Caco-2 (cell line): ENCODE measurements around the gene IKZF3. TPM values are rescaled to one million over a fixed set of nuclear protein-coding genes. Genes with fewer than 3 reads are reported as not detected.
A peak's percentile ranks its signal among the peaks of the same experiment; 100 is the strongest.

Source experiments
- BruUV-seq: library from RNA; stranded (reverse); fragments of 400-500 nt; replicated peaks from 2 replicates; lab custom pipeline; 2021; lab: Mats Ljungman, UMichigan
- CTCF ChIA-PET: fragments of 300-600 bp; sonication (Branson Sonifier 250); formaldehyde crosslinking; loops from one replicate; lab custom pipeline; 2022; ENCODE audit warnings: antibody characterized with exemption; lab: Charles Lee
- POLR2A ChIA-PET: fragments of 300-600 bp; sonication (Branson Sonifier 250); formaldehyde crosslinking; loops from one replicate; lab custom pipeline; 2022; ENCODE audit warnings: antibody characterized with exemption; lab: Charles Lee
- DNase-seq, 2 experiments: peaks; one replicate each; pipeline versions ENCODE4 v3.0.0 to v3.0.0-alpha.2; 2020 to 2022
- H3K27me3 ChIP-seq: replicated peaks from 2 replicates; pipeline ENCODE4 v1.6.0; 2011; ENCODE audit warnings: low read length; ENCODE audit not compliant: control insufficient read depth, insufficient read depth
- H3K36me3 ChIP-seq: 2 replicates; pipeline ENCODE4 v1.5.1; 2011; ENCODE audit warnings: low read length; ENCODE audit not compliant: control insufficient read depth, insufficient read depth
- H3K4me1 ChIP-seq: fragments of 250-450 bp; sonication (Bioruptor Pico); 2 replicates; pipeline ENCODE4 v1.5.1; 2020; ENCODE audit warnings: mild to moderate bottlenecking
- H3K4me3 ChIP-seq: 2 replicates; pipeline ENCODE4 v1.5.1; 2011; ENCODE audit warnings: low read depth, mild to moderate bottlenecking, control low read depth, low read length
- H3K9me3 ChIP-seq: fragments of 250-450 bp; sonication (Bioruptor Pico); 2 replicates; pipeline ENCODE4 v1.5.1; 2020; ENCODE audit warnings: mild to moderate bottlenecking, moderate library complexity
- H3K27ac Mint-ChIP-seq: one replicate; pipeline ENCODE4 v1.8.0; 2022; ENCODE audit warnings: mixed read lengths; ENCODE audit not compliant: unreplicated experiment
- H3K27me3 Mint-ChIP-seq: one replicate; pipeline ENCODE4 v1.8.0; 2022; ENCODE audit warnings: mixed read lengths; ENCODE audit not compliant: insufficient read depth, unreplicated experiment
- H3K36me3 Mint-ChIP-seq: one replicate; pipeline ENCODE4 v1.8.0; 2022; ENCODE audit warnings: mild to moderate bottlenecking, mixed read lengths; ENCODE audit not compliant: insufficient read depth, unreplicated experiment
- H3K4me1 Mint-ChIP-seq: one replicate; pipeline ENCODE4 v1.8.0; 2022; ENCODE audit warnings: low read depth, mixed read lengths; ENCODE audit not compliant: unreplicated experiment
- H3K4me3 Mint-ChIP-seq: one replicate; pipeline ENCODE4 v1.8.0; 2022; ENCODE audit warnings: mild to moderate bottlenecking, moderate library complexity, mixed read lengths; ENCODE audit not compliant: unreplicated experiment
- H3K9me3 Mint-ChIP-seq: one replicate; pipeline ENCODE4 v1.8.0; 2022; ENCODE audit warnings: mixed read lengths; ENCODE audit not compliant: unreplicated experiment
- CTCF ChIP-seq, 2 experiments: fragments of 200-600 bp in 1 of 2; IDR thresholded peaks; 1 replicate in 1 of 2; 2 replicates in 1 of 2; pipeline versions ENCODE4 v1.5.1 to v1.8.0; 2011 to 2022; ENCODE audit warnings: antibody characterized with exemption in 1 of 2, control low read depth in 1 of 2, inconsistent platforms in 1 of 2, low read depth in 1 of 2, low read length in 1 of 2, mild to moderate bottlenecking in 1 of 2, moderate library complexity in 1 of 2; ENCODE audit not compliant: insufficient read depth in 1 of 2, severe bottlenecking in 1 of 2, unreplicated experiment in 1 of 2
- intact Hi-C: fragments of 100-400 bp; cut with micrococcal nuclease; formaldehyde crosslinking; loops from one replicate; pipeline ENCODE4 v1.10.0; 2022; ENCODE audit not compliant: unreplicated experiment
- total RNA-seq: library from RNA; stranded (reverse); gene quantifications from 2 replicates; pipeline ENCODE4 v1.2.3, GENCODE V29; 2022

IKZF3 gene
- total RNA-seq, 1 experiment from 2014 or later: 2.8 TPM

DNA sequence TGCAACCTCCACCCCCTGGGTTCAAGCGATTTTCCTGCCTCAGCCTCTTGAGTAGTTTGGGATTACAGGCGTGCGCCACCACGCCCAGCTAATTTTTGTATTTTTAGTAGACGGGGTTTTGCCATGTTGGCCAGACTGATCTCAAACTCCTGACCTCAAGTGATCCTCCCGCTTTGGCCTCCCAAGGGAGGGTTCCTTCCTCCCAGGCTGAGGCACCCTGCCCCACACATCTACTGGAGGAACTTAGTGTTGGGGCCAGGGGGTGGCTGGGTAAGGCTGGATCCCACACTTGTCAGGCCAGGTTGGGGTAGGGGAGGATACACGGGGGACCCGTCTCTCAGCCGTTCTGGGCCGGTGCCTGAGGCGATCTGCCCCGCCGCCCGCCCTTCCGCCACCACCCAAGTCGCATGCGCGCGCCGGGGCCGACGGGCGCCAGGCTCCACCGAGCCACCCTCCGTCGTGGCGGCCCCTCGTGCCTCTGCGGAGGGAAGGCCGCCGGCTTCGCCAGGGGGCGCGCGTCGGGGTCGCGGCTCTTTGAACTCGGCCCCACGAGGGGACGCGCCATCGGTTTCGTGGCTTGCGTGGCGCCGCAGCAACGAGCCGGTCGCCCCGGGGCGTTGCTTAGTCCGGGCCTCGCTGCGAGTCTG lies 110.5 kb downstream of the IKZF3 start:
- no TSS peak for BruUV-seq
- POLR2A ChIA-PET: interaction anchor here (0.7 to 1.8 kb wide), 5 partner anchors 14 to 216 kb away, joined by 3 to 12 read pairs (median 4); partner anchors contain the start of genes ERBB2 and MIEN1
- H3K36me3 Mint-ChIP-seq: no peaks in the 10 kb centered on the region

DNA sequence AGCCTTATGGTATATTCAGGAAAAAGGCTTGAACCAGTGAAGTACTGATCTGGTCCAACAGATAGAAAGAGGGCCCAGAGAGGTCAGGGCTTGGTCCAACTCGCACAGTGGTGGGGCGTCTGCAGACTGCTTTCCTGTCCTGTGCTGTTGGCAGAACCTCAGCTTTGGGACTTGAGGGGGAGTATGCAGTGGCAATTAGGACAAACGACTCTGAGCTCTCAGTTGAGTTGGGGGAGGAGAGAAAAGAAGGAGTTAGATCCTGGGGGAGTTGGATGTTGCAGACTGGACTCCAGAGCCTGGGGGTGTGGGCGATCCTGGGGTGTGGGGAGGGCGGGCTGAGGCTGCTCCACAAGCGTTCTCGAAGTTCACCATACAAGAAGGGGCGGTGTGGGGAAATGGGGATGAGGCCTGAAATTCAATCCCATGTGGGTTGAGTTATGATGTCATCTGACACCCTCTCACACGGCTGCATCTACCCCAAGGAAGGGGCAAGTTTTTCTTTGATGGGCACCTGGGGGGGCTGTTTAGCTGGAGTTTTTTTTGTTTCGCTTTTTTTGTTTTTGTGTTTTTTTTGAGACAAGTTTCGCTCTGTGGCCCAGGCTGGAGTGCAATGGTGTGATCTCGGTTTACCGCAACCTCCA lies 111.8 kb downstream of the IKZF3 start:
- ChIA-PET POLR2A (no interaction called here), CTCF (interaction anchor here (0.7 to 1.5 kb wide), 3 partner anchors 20 to 64 kb away, joined by 3 to 5 read pairs (median 4); partner anchors contain the start of genes ERBB2 and PGAP3)
- Mint-ChIP-seq H3K4me1 (peaks cover 8% of the 10 kb centered on the region), H3K27ac (no peak overlapping the region), H3K27me3 (peaks cover 4% of the 10 kb centered on the region), H3K4me3 (peak overlapping the region; percentile 71), H3K9me3 (no peaks in the 10 kb centered on the region), H3K36me3 (peaks cover 9% of the 10 kb centered on the region)
- BruUV-seq: no TSS peak
- Histone ChIP-seq H3K4me1 (peaks cover 16% of the 10 kb centered on the region), H3K9me3 (no peaks in the 10 kb centered on the region), H3K27me3 (no peaks in the 10 kb centered on the region), H3K4me3 (no peak overlapping the region), H3K36me3 (0 out of 2 replicates have a peak, but pooled peaks cover 1% of the 10 kb centered on the region)
- DNase-seq: no peak
- TF ChIP-seq CTCF (IDR thresholded peaks at IDR 0.05; ENCODE audit: insufficient read depth in 1 of 2, low read depth in 1 of 2, low read length in 1 of 2, severe bottlenecking in 1 of 2, unreplicated experiment in 1 of 2): no peak
- intact Hi-C loops: loop anchor here (10.0 kb wide), 1 partner anchor 198 kb away; no protein-coding TSS in a partner anchor

More for the DNA sequence above, 110.5 kb downstream of the IKZF3 start:
- Histone ChIP-seq H3K27me3 (no peaks in the 10 kb centered on the region), H3K36me3 (no peaks in the 10 kb centered on the region), H3K4me3 (peak overlapping the region; percentile 85), H3K4me1 (peaks cover 16% of the 10 kb centered on the region), H3K9me3 (no peaks in the 10 kb centered on the region)
- H3K4me3 Mint-ChIP-seq: peak overlapping the region; percentile 71
- peak overlapping the region; percentile 57 for H3K27ac Mint-ChIP-seq
- peaks cover 8% of the 10 kb centered on the region for H3K4me1 Mint-ChIP-seq
- no peaks in the 10 kb centered on the region for H3K9me3 Mint-ChIP-seq
- intact Hi-C loops: loop anchor here (1.0 to 10.0 kb wide), 5 partner anchors 14 to 199 kb away; partner anchors contain the start of genes IKZF3 and MIEN1
- CTCF ChIA-PET: interaction anchor here (0.8 to 2.4 kb wide), 10 partner anchors 9 to 132 kb away, joined by 3 to 15 read pairs (median 4); partner anchors contain the start of genes ERBB2, MIEN1 and PGAP3
- H3K27me3 Mint-ChIP-seq: peaks cover 4% of the 10 kb centered on the region
- TF ChIP-seq CTCF (IDR thresholded peaks at IDR 0.05; ENCODE audit: insufficient read depth in 1 of 2, low read depth in 1 of 2, low read length in 1 of 2, severe bottlenecking in 1 of 2, unreplicated experiment in 1 of 2): peak in 1 of 2 experiments; percentile 47
- DNase-seq: peak in 1 of 2 experiments; percentile 82

DNA sequence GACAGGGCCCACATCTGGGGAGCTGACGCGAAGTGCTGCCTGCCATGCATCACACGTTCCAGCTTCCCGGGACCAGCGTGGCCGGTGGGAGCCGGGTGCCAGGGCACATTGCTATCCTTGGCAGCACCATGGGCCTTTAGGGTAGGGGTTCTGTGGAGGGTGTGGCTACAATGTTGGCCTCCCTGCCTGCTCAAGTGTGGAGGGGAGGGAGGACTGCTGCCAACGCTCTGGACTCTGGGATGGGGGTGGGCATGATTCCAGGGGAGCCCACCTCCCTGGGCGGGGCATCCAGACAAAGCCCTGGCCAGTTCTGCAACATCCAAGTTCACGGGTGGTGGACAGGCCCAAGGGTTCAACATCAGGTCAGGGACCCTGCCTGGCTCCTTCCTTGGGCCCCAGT lies 112.5 kb downstream of the IKZF3 start:
- H3K4me1 ChIP-seq: peaks cover 16% of the 10 kb centered on the region
- Mint-ChIP-seq H3K27ac (no peak overlapping the region), H3K36me3 (peaks cover 15% of the 10 kb centered on the region), H3K4me1 (peaks cover 8% of the 10 kb centered on the region), H3K27me3 (peaks cover 4% of the 10 kb centered on the region), H3K9me3 (no peaks in the 10 kb centered on the region), H3K4me3 (no peak overlapping the region)
- DNase-seq: no peak
- no peak overlapping the region for H3K4me3 ChIP-seq
- POLR2A ChIA-PET: no interaction called here
- no peak for TF ChIP-seq CTCF (IDR thresholded peaks at IDR 0.05; ENCODE audit: insufficient read depth in 1 of 2, low read depth in 1 of 2, low read length in 1 of 2, severe bottlenecking in 1 of 2, unreplicated experiment in 1 of 2)
- no peaks in the 10 kb centered on the region for H3K27me3 ChIP-seq
- no TSS peak for BruUV-seq
- H3K36me3 ChIP-seq: 0 out of 2 replicates have a peak, but pooled peaks cover 1% of the 10 kb centered on the region
- no peaks in the 10 kb centered on the region for H3K9me3 ChIP-seq
- CTCF ChIA-PET: interaction anchor here (1.0 kb wide), 1 partner anchor 130 kb away, joined by 3 read pairs; no protein-coding TSS in a partner anchor
- intact Hi-C loops: loop anchor here (10.0 kb wide), 1 partner anchor 197 kb away; no protein-coding TSS in a partner anchor
